GM12801 (cell line): Measurements from ENCODE around the gene GRAMD4.

ENCODE experiments used
- CTCF ChIP-seq: IDR thresholded peaks from one replicate; pipeline ENCODE4 v1.5.1; 2011; ENCODE audit warnings: control low read depth; ENCODE audit not compliant: insufficient read length; ENCODE audit errors: extremely low read depth

Gene GRAMD4

GRCh38 chr22:46661221-46661851, 41.1 kb downstream of the GRAMD4 start:
- TF ChIP-seq CTCF, result no peak

- TF ChIP-seq CTCF, result no peak
Observed at GRCh38 chr22:46662226-46662625, 42.0 kb downstream of the GRAMD4 start.

- no peak for TF ChIP-seq CTCF
Observed at GRCh38 chr22:46663001-46663400, 42.8 kb downstream of the GRAMD4 start.

- TF ChIP-seq CTCF, result no peak
Observed at GRCh38 chr22:46663436-46664100, 43.4 kb downstream of the GRAMD4 start.

GRCh38 chr22:46664301-46664855, 44.2 kb downstream of the GRAMD4 start:
- TF ChIP-seq CTCF, result no peak

- TF ChIP-seq CTCF, result no peak
Observed at GRCh38 chr22:46665151-46665695, 45.0 kb downstream of the GRAMD4 start.

- no peak for TF ChIP-seq CTCF
Observed at GRCh38 chr22:46665751-46666280, 45.6 kb downstream of the GRAMD4 start.
